GM19328 (cell line): ENCODE measurements around the gene LRP2BP.

Experiments used
- ATAC-seq: cut with Tn5 transposase; IDR thresholded peaks from one replicate; pipeline ENCODE4 v1.9.1; 2021; ENCODE audit warnings: mild to moderate bottlenecking, moderate library complexity; ENCODE audit not compliant: unreplicated experiment

LRP2BP gene

DNA sequence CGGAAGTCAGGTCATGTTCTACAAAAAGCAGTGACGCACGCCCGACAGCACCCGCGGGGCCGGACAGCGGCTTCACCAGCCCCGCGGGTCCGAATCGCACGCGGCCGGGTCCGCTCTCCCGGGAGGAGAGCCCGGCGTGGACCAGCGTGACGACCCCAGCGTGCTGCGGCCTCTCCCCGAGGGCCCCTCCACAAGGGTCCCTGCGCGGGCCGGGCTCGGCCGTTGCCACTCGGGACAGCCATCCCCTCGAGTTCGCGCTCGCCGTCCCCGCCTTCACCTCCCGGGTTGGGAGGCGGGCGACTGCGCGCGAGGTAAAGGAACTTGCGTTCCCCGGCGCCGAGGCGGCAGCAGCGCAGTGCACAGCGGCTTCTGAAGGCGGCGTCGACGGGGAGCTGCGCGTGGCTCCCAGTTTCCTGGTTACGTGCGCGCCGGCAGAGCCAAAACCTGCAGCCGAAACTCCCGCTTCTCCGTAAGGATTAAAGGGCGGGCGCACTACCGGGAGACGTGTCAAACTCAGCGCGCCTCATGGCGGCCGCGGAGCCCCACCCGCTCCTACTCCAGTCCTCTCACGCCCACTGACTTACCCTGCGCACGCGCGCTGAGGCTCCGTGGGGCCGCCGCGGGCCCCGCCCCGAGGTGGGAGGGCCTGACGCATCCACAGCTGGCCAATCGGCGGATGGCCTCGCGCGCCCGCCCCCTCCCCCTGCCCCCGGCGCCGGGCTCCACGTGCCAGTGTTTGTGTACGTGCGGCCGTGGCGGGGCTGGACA lies 416 bp upstream of the LRP2BP start:
- peak; percentile 71 for ATAC-seq

DNA sequence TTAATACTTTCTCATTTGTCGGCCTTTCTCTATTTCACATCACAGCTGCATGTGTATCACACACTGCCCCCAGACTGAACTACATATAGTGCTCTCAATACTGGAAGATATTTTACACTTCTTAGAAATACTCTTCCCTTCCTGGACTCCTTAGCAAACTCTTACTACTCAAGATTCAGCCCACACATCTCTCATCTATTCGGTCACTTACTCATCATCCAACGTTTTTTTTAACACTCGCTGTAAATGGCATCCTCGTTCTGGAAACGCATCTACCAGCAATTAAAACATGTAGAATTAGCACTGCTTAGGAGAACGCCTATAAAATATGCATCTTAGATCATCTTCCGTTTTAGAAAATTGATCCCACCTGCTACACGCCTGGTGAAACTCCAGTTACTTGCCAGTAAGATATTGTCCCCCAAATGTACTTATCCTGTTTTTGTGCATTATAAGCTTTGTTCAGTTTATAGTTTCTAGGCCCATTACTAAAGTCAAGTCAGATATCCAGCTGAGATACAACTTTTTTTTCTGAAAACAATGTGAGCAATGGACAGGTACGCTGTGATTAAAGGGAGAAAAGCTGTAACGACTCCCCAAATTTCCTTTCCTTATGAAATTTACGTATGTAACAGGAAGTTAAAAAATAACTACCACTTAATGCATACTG lies 1.0 kb downstream of the LRP2BP start:
- no peak for ATAC-seq

- no peak for ATAC-seq
Measured at GRCh38 chr4:185392156-185392555, 3.6 kb downstream of the LRP2BP start.

GRCh38 chr4:185390941-185391340 lies 4.8 kb downstream of the LRP2BP start:
- no peak for ATAC-seq

GRCh38 chr4:185387957-185388356 lies 7.8 kb downstream of the LRP2BP start:
- no peak for ATAC-seq

- no peak for ATAC-seq
Measured at GRCh38 chr4:185384930-185385331, 10.8 kb downstream of the LRP2BP start.

DNA sequence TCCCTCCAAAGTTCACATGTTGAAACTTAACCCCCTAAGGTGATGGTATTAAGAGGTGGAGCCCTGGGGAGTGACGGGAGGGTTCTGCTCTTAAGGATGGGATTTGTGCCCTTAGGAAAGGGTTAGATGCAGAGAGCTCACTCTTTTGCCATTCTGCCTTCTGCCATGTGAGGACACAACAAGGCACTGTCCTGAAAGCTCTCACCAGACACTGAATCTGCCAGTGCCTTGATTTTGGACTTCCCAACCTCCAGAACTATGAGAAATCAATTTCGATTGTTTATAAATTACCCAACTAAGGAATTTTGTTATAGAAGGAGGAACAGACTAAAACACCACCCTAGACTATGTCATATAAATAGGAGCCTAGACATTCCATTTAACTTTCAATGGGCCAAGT lies 11.7 kb downstream of the LRP2BP start:
- ATAC-seq: no peak

GRCh38 chr4:185383451-185383850 lies 12.3 kb downstream of the LRP2BP start:
- ATAC-seq: no peak

DNA sequence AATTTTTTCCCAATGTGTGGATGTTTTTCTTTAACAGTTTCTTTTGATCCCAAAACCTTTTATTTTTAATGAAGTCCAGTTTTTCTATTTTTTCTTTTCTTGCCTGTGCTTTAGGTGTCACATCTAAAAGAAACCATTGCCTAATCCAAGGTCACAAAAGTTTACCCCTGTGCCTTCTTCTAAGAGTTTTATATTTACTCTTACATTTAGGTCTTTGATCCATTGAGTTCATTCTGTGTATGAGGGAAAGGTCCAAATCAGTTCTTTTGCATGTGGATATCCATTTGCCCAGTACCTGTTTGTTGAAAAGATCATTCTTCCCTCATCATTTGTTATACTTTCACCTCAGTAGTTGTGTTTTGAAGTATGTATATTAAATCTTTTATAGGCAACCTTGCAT lies 13.0 kb downstream of the LRP2BP start:
- no peak for ATAC-seq

DNA sequence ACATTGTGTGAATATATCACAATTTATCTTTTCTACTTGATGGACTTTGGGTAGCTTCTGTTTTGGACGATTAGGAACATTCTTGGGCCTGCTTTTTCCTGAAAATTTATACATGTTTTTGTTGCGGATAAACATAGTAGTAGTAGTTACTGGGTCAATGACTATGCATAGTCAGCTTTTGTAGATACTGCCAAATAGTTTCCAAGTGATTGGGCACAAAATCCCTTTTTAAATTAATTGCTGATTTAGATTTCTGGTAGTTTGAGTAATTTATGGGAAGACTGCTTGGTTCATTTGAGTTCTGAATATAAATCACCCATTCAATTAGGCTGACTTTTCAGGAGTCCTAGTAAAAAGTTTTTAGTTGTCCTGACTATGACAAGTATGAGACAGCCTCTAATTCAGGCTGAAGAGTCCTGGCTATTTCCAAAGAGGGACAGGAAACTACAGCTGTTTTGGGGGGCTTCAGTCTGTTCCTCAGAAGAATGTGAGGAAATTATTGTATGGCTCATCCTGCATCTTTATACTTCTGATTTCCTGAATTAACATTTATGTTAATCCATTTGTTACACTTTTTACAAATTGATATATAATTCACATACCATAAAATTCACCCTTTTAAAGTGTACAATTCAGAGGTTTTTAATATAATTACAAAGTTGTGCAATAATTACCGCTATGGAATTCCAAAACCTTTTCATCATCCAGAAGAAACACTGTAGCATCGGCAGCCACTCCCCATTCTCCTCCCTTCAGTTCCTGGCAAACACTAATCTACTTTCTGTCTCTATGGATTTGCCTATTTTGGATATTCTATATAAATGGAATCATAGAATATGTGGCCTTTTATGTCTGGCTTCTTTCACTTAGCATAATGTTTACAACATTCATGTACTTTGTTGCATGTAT lies 14.2 kb downstream of the LRP2BP start:
- ATAC-seq: no peak

- ATAC-seq: no peak
Measured at GRCh38 chr4:185380320-185380719, 15.4 kb downstream of the LRP2BP start.

DNA sequence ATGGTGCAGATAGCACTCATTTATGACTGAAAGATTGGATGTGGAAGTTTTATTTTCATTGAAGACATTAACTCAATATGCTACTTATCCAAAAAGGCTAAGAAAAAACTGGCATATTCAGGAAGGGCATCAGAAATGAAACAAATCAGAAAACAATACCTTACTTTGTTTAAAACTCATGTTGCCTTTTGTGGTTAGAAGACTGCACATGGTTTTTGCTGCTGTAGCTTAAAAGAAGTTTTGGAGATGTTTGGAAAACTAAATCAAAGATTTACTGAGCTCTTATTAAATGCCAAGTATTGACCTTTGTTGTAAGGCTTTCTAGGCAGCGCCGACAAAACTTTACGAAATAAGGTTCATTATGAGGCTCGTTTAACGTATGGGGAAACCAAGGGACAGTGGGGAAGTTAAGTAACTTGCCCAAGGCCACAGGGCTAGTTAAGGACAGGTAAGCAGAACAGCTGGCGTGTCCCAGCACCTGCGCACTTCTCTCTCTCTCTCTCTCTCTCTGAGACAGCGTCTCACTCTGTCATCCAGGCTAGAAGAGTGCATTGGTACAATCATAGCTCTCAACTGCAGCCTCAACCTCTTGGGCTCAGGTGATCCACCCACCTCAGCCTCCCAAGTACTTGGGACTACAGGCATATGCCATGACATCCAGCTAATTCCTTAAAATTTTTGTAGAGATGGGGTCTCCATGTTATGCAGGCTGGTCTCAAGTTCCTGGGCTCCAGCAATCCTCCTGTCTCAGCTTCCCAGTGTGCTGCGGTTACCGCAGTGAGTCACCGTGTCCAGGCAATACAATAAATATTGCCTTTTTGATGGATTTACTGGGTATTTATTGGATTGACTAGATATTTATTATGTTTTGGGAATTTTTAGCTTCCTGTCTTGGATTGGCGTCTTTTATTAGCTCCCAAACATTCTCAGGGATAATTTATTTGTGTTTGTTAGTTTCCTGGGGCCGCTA lies 16.1 kb downstream of the LRP2BP start:
- ATAC-seq: no peak

DNA sequence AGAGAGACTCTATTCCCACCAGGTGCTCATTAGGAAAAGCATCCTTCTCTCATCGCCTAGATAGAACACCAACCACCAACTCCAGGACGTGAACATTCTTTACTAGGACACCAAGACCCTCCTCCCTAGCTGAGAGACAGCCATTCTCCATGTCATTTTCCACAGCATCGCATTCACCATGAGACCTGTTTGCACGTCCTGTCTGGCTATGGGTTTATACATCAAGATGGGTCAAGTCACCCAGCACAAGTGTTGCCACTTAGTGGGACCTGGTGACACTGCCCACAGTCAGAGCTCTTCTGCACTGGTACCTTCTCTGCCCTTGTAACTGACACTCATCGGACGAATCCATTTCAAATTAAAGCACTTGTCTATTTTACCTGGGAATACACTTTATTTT lies 17.5 kb downstream of the LRP2BP start:
- no peak for ATAC-seq

DNA sequence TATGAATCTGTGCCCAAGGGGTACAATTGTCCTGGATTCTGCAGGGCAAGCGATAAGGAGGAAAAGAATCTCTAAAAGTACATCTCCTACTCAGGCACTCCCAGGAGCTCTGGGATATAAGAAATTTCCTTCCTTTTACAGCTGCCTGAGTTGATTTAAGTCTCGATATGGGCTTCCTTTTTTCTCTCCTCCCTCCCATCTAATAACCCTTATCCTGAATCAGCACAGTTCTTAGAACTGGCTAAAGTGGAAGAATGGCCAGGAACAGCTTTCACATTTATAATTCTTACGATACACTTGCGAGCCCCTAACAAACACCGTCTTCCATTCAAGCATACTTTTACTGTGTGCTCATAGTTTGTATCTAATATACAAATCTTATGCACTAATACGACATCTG lies 21.2 kb downstream of the LRP2BP start:
- ATAC-seq: no peak

- ATAC-seq: no peak
Measured at GRCh38 chr4:185374027-185374426, 21.7 kb downstream of the LRP2BP start.

GRCh38 chr4:185371702-185372101 lies 24.0 kb downstream of the LRP2BP start:
- ATAC-seq: no peak

- no peak for ATAC-seq
Measured at GRCh38 chr4:185370268-185370949, 25.3 kb downstream of the LRP2BP start.

GRCh38 chr4:185369731-185370130 lies 26.0 kb downstream of the LRP2BP start:
- ATAC-seq: no peak

- ATAC-seq: no peak
Measured at GRCh38 chr4:185364886-185365285, 30.8 kb downstream of the LRP2BP start.

- no peak for ATAC-seq
Measured at GRCh38 chr4:185363251-185363650, 32.5 kb downstream of the LRP2BP start.
